HG02763 (cell line): ENCODE data around the gene RIT1.
"Not testable (repeated sequence)": the region's sequence is repeated elsewhere in the genome, so short reads cannot be mapped to it uniquely, and the experiment has no call there.

Source experiments
- ATAC-seq: cut with Tn5 transposase; IDR thresholded peaks from one replicate; pipeline ENCODE4 v1.9.1; 2021; ENCODE audit warnings: mild to moderate bottlenecking, moderate library complexity; ENCODE audit not compliant: unreplicated experiment

The RIT1 gene

GRCh38 chr1:155895617-155896016 is 15.5 kb downstream of the RIT1 start:
- ATAC-seq, result not testable (repeated sequence)

- ATAC-seq, result no peak
Observed at GRCh38 chr1:155893389-155894142, 17.6 kb downstream of the RIT1 start.

- no peak for ATAC-seq
Observed at GRCh38 chr1:155892796-155893195, 18.4 kb downstream of the RIT1 start.

GRCh38 chr1:155890251-155890650 is 20.9 kb downstream of the RIT1 start:
- no peak for ATAC-seq

- ATAC-seq, result no peak
Observed at GRCh38 chr1:155889566-155889965, 21.6 kb downstream of the RIT1 start.

GRCh38 chr1:155888481-155888880 is 22.7 kb downstream of the RIT1 start:
- no peak for ATAC-seq

GRCh38 chr1:155884982-155885381 is 26.2 kb downstream of the RIT1 start:
- ATAC-seq, result no peak

- ATAC-seq, result no peak
Observed at GRCh38 chr1:155884031-155884960, 26.9 kb downstream of the RIT1 start.

GRCh38 chr1:155882766-155883165 is 28.4 kb downstream of the RIT1 start:
- ATAC-seq, result no peak

- ATAC-seq, result no peak
Observed at GRCh38 chr1:155882235-155882634, 28.9 kb downstream of the RIT1 start.

GRCh38 chr1:155880950-155881349 is 30.2 kb downstream of the RIT1 start:
- no peak for ATAC-seq

GRCh38 chr1:155880251-155880650 is 30.9 kb downstream of the RIT1 start:
- ATAC-seq, result no peak

GRCh38 chr1:155877945-155878344 is 33.2 kb downstream of the RIT1 start:
- no peak for ATAC-seq

- ATAC-seq, result no peak
Observed at GRCh38 chr1:155873860-155874259, 37.3 kb downstream of the RIT1 start.

GRCh38 chr1:155872527-155872926 is 38.6 kb downstream of the RIT1 start:
- ATAC-seq, result no peak

- no peak for ATAC-seq
Observed at GRCh38 chr1:155871390-155871789, 39.8 kb downstream of the RIT1 start.

- no peak for ATAC-seq
Observed at GRCh38 chr1:155867766-155868165, 43.4 kb downstream of the RIT1 start.

GRCh38 chr1:155864393-155864792 is 46.8 kb downstream of the RIT1 start:
- no peak for ATAC-seq

- ATAC-seq, result no peak
Observed at GRCh38 chr1:155861896-155862295, 49.3 kb downstream of the RIT1 start.

- ATAC-seq, result no peak
Observed at GRCh38 chr1:155860970-155861510, 50.1 kb downstream of the RIT1 start.
